Esophagus squamous epithelium (tissue), 4 donors: ENCODE results near the gene RAB6A.

Experiments used
- CTCF ChIP-seq, 6 experiments: fragments of 450-650 bp in 4 of 6; fragments of 200-600 bp in 2 of 6; sonication (generic) in 2 of 6; IDR thresholded peaks; one replicate each; pipeline ENCODE4 v1.5.1; 2016 to 2019; ENCODE audit warnings: antibody characterized with exemption in 6 of 6, mild to moderate bottlenecking in 4 of 6, moderate library complexity in 4 of 6
- POLR2A ChIP-seq, 4 donors: fragments of 450-650 bp; IDR thresholded peaks; one replicate each; pipeline ENCODE4 v1.6.1; 2017; ENCODE audit warnings: antibody characterized with exemption in 4 of 4, mild to moderate bottlenecking in 4 of 4, moderate library complexity in 3 of 4

- TF ChIP-seq POLR2A (IDR thresholded peaks at IDR 0.05): no peak
- no peak for TF ChIP-seq CTCF (IDR thresholded peaks at IDR 0.05)
Measured at GRCh38 chr11:73651661-73652045, 109.2 kb downstream of the RAB6A start.
